DND-41 (cell line): ENCODE measurements around the gene IGF2BP2.

ENCODE experiments used
- ATAC-seq: fragments of 200-7000 bp; cut with Tn5 transposase; 3 replicates; pipeline ENCODE4 v1.9.1; 2021; ENCODE audit warnings: low read depth; ENCODE audit not compliant: insufficient read depth
- DNase-seq: peaks from one replicate; pipeline ENCODE4 v3.0.0-alpha.2; 2020
- H2AFZ ChIP-seq: 2 replicates; pipeline ENCODE4 v1.6.0; 2012; ENCODE audit warnings: low read depth, low read length
- H3K27ac ChIP-seq: 2 replicates; pipeline ENCODE4 v1.5.1; 2012; ENCODE audit warnings: low read length, inconsistent platforms
- H3K27me3 ChIP-seq: fragments of 200-600 bp; sonication (generic); 2 replicates; pipeline ENCODE4 v1.6.0; 2012; ENCODE audit warnings: low read length, mild to moderate bottlenecking, inconsistent platforms; ENCODE audit not compliant: insufficient read depth, poor library complexity
- H3K36me3 ChIP-seq: 2 replicates; pipeline ENCODE4 v1.5.1; 2012; ENCODE audit warnings: low read length, inconsistent platforms; ENCODE audit not compliant: insufficient read depth
- H3K4me1 ChIP-seq: 2 replicates; pipeline ENCODE4 v1.5.1; 2012; ENCODE audit warnings: mild to moderate bottlenecking, low read length; ENCODE audit not compliant: insufficient read depth
- H3K4me2 ChIP-seq: 2 replicates; pipeline ENCODE4 v1.6.0; 2012; ENCODE audit warnings: mild to moderate bottlenecking, moderate library complexity, low read length, inconsistent platforms; ENCODE audit not compliant: insufficient read depth
- H3K4me3 ChIP-seq, 2 experiments: fragments of 200-600 bp in 1 of 2; shearing (Covaris generic) in 1 of 2; 2 replicates each; pipeline ENCODE4 v1.5.1; 2012 to 2016; ENCODE audit warnings: inconsistent platforms in 2 of 2, low read length in 2 of 2, mild to moderate bottlenecking in 2 of 2, low read depth in 1 of 2, moderate library complexity in 1 of 2
- H3K79me2 ChIP-seq: 2 replicates; pipeline ENCODE4 v1.6.0; 2012; ENCODE audit warnings: low read length, inconsistent platforms; ENCODE audit not compliant: insufficient read depth
- H3K9ac ChIP-seq: 2 replicates; pipeline ENCODE4 v1.6.0; 2012; ENCODE audit warnings: low read depth, mild to moderate bottlenecking, inconsistent platforms, low read length, moderate library complexity
- H3K9me3 ChIP-seq: 2 replicates; pipeline ENCODE4 v1.5.1; 2012; ENCODE audit warnings: low read length, moderate library complexity, mild to moderate bottlenecking, inconsistent platforms; ENCODE audit not compliant: insufficient read depth, severe bottlenecking
- H4K20me1 ChIP-seq: 2 replicates; pipeline ENCODE4 v1.6.0; 2012; ENCODE audit warnings: low read length; ENCODE audit not compliant: insufficient read depth
- CTCF ChIP-seq: IDR thresholded peaks from 2 replicates; pipeline ENCODE4 v1.5.1; 2012; ENCODE audit warnings: borderline replicate concordance, low read length, moderate library complexity, mild to moderate bottlenecking; ENCODE audit not compliant: poor library complexity, severe bottlenecking; ENCODE audit errors: extremely low read depth
- EZH2 ChIP-seq: IDR thresholded peaks from 3 replicates; pipeline ENCODE4 v1.6.1; 2012; ENCODE audit warnings: borderline replicate concordance, low read depth, mild to moderate bottlenecking, moderate library complexity, low read length, inconsistent platforms; ENCODE audit not compliant: severe bottlenecking

Gene IGF2BP2

GRCh38 chr3:185724251-185724650 lies 100.6 kb downstream of the IGF2BP2 start:
- Histone ChIP-seq H2AFZ (no peak overlapping the region), H3K9me3 (no peaks in the 10 kb centered on the region), H3K9ac (no peak overlapping the region), H3K27me3 (peaks cover 12% of the 10 kb centered on the region), H3K4me3 (no peak overlapping the region), H3K79me2 (no peaks in the 10 kb centered on the region), H3K4me2 (no peak overlapping the region), H3K27ac (no peak overlapping the region), H3K36me3 (no peaks in the 10 kb centered on the region), H4K20me1 (no peaks in the 10 kb centered on the region), H3K4me1 (no peaks in the 10 kb centered on the region)
- no peak for ATAC-seq
- no peak for DNase-seq
- TF ChIP-seq EZH2 (no peak), CTCF (no peak)

GRCh38 chr3:185722881-185723280 lies 102.0 kb downstream of the IGF2BP2 start:
- Histone ChIP-seq H3K27ac (no peak overlapping the region), H3K9me3 (no peaks in the 10 kb centered on the region), H2AFZ (no peak overlapping the region), H3K4me3 (no peak overlapping the region), H3K9ac (no peak overlapping the region), H3K79me2 (no peaks in the 10 kb centered on the region), H3K4me1 (no peaks in the 10 kb centered on the region), H4K20me1 (no peaks in the 10 kb centered on the region), H3K36me3 (no peaks in the 10 kb centered on the region), H3K4me2 (no peak overlapping the region), H3K27me3 (peaks cover 12% of the 10 kb centered on the region)
- DNase-seq, result no peak
- TF ChIP-seq CTCF (no peak), EZH2 (no peak)
- ATAC-seq, result no peak

GRCh38 chr3:185721970-185722369 lies 102.9 kb downstream of the IGF2BP2 start:
- Histone ChIP-seq H2AFZ (no peak overlapping the region), H4K20me1 (no peaks in the 10 kb centered on the region), H3K4me1 (no peaks in the 10 kb centered on the region), H3K9me3 (no peaks in the 10 kb centered on the region), H3K79me2 (no peaks in the 10 kb centered on the region), H3K4me2 (no peak overlapping the region), H3K27ac (no peak overlapping the region), H3K27me3 (peaks cover 12% of the 10 kb centered on the region), H3K36me3 (no peaks in the 10 kb centered on the region), H3K4me3 (no peak overlapping the region), H3K9ac (no peak overlapping the region)
- ATAC-seq, result no peak
- TF ChIP-seq CTCF (no peak), EZH2 (no peak)
- DNase-seq, result no peak

- no peaks in the 10 kb centered on the region for H3K79me2 ChIP-seq
- TF ChIP-seq EZH2, result no peak
Observed at GRCh38 chr3:185720326-185720725, 104.5 kb downstream of the IGF2BP2 start.

More at GRCh38 chr3:185720326-185720725, 104.5 kb downstream of the IGF2BP2 start:
- DNase-seq, result no peak
- ATAC-seq, result no peak
- Histone ChIP-seq H3K27me3 (peaks cover 12% of the 10 kb centered on the region), H3K36me3 (no peaks in the 10 kb centered on the region), H3K4me1 (no peaks in the 10 kb centered on the region), H4K20me1 (no peaks in the 10 kb centered on the region), H3K4me2 (no peak overlapping the region), H2AFZ (no peak overlapping the region), H3K27ac (no peak overlapping the region), H3K9ac (no peak overlapping the region), H3K4me3 (no peak overlapping the region), H3K9me3 (no peaks in the 10 kb centered on the region)
